A549 treated with AZD9567 at 1 μM for 4 hours (cell line): ENCODE results near the gene REL. TPM values are rescaled to one million over a fixed set of nuclear protein-coding genes. Genes with fewer than 3 reads are reported as not detected.

Experiments
- total RNA-seq: library from RNA; stranded (reverse); fragments of 200-300 nt; extraction: Qiagen RNA extraction; gene quantifications from 5 replicates; pipeline ENCODE4 v1.2.3, GENCODE V29; 2022; ENCODE audit not compliant: insufficient read depth

REL gene
- total RNA-seq = 0.99 to 3.2 TPM (median 2.7 TPM) in 5 replicates

GRCh38 chr2:60881047-60881932 is at the start of gene REL:
TSS of gene REL (plus strand) at chr2:60881574. CDS start at chr2:60881841, 267 bp downstream.

Other genes starting within 250 kb of the REL start
- gene PAPOLG, start 125.3 kb upstream of the REL start, total RNA-seq = 8.1 to 30.1 TPM (median 9.5 TPM) in 5 replicates
- 14.7 to 16.2 TPM (median 15.3 TPM) in 5 replicates for gene PEX13, start 136.1 kb downstream of the REL start, total RNA-seq
- 2.2 to 4.1 TPM (median 2.8 TPM) in 5 replicates for gene PUS10, start 136.7 kb downstream of the REL start, total RNA-seq
- gene SANBR, start 184.3 kb downstream of the REL start, total RNA-seq = 9.8 to 12.7 TPM (median 11.5 TPM) in 5 replicates